Medulla oblongata (tissue), 1 donor: ENCODE data around the gene AIM2.
"Not testable (repeated sequence)": the region's sequence is repeated elsewhere in the genome, so short reads cannot be mapped to it uniquely, and the experiment has no call there.

Experiments used
- DNase-seq: peaks from one replicate; pipeline ENCODE4 v3.0.0-alpha.2; 2015; ENCODE audit errors: extremely low spot score

AIM2 gene

GRCh38 chr1:159076438-159077119 is at the start of gene AIM2:
TSS of gene AIM2 (minus strand) at chr1:159076766. CDS start at chr1:159073499, 3,267 bp downstream.
- DNase-seq, result peak; percentile 13

GRCh38 chr1:159123587-159123986 is 47.0 kb upstream of the AIM2 start:
- no peak for DNase-seq

- no peak for DNase-seq
Observed at GRCh38 chr1:159122005-159122621, 45.5 kb upstream of the AIM2 start.

GRCh38 chr1:159121526-159121925 is 45.0 kb upstream of the AIM2 start:
- DNase-seq, result no peak

GRCh38 chr1:159120317-159120716 is 43.8 kb upstream of the AIM2 start:
- DNase-seq, result no peak

GRCh38 chr1:159113596-159114433 is 37.2 kb upstream of the AIM2 start:
- DNase-seq, result no peak

- DNase-seq, result not testable (repeated sequence)
Observed at GRCh38 chr1:159103021-159103420, 26.5 kb upstream of the AIM2 start.

GRCh38 chr1:159100589-159100988 is 24.0 kb upstream of the AIM2 start:
- no peak for DNase-seq

GRCh38 chr1:159098596-159098995 is 22.0 kb upstream of the AIM2 start:
- DNase-seq, result no peak

GRCh38 chr1:159092036-159092760 is 15.6 kb upstream of the AIM2 start:
- DNase-seq, result no peak

- no peak for DNase-seq
Observed at GRCh38 chr1:159091607-159092031, 15.1 kb upstream of the AIM2 start.

GRCh38 chr1:159091180-159091560 is 14.6 kb upstream of the AIM2 start:
- no peak for DNase-seq

GRCh38 chr1:159090286-159091179 is 14.0 kb upstream of the AIM2 start:
- DNase-seq, result no peak

GRCh38 chr1:159089184-159089791 is 12.7 kb upstream of the AIM2 start:
- no peak for DNase-seq

- DNase-seq, result no peak
Observed at GRCh38 chr1:159088546-159089183, 12.1 kb upstream of the AIM2 start.

- no peak for DNase-seq
Observed at GRCh38 chr1:159088050-159088449, 11.5 kb upstream of the AIM2 start.

GRCh38 chr1:159084867-159085266 is 8.3 kb upstream of the AIM2 start:
- DNase-seq, result no peak

GRCh38 chr1:159084152-159084551 is 7.6 kb upstream of the AIM2 start:
- no peak for DNase-seq

GRCh38 chr1:159083013-159083412 is 6.4 kb upstream of the AIM2 start:
- no peak for DNase-seq

- DNase-seq, result peak; percentile 20
Observed at GRCh38 chr1:159081626-159082025, 5.1 kb upstream of the AIM2 start.
